IPS-11a (cell line): Measurements from ENCODE around the gene PARD3B.

Experiments used
- H3K4me3 ChIP-seq: one replicate; pipeline ENCODE4 v1.5.1; 2013; ENCODE audit warnings: low read depth, low read length, control low read depth

PARD3B gene

DNA sequence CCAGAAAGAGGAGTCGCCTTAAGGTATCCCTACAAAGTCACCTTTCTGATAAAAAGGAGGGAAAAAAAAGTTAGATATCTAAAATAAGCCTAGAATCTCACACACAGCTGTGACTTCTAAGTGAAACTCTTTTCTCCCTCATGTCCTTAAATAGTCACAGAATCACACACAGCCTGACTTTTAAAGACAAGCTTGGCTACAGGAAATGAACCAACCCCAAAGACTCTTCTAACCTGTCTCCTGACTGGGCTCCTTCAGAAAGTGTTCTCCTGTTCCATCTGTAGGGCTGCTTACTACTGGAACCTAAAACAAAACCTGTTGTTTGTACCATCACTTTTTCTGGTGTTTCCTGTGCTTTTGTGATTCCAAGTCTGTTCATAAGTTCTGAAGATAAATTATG is 1074.3 kb downstream of the PARD3B start:
- no peak overlapping the region for H3K4me3 ChIP-seq

DNA sequence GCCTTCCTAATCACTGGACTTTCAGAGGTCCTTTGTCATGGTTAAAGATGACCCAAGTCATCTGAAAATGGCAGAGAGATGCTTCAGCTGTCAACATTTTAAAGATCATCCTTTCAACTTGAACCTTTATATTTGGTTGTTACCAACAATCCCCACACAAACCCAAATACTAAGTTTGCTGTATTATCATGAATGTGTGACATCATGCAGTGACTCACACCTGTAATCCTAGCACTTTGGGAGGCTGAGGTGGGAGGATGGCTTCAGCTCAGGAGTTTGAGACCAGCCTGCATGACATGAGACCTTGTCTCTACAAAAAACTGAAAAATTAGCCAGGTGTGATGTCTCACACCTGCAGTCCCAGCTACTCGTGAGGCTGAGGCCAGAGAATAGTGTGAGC is 1081.8 kb downstream of the PARD3B start:
- no peak overlapping the region for H3K4me3 ChIP-seq

DNA sequence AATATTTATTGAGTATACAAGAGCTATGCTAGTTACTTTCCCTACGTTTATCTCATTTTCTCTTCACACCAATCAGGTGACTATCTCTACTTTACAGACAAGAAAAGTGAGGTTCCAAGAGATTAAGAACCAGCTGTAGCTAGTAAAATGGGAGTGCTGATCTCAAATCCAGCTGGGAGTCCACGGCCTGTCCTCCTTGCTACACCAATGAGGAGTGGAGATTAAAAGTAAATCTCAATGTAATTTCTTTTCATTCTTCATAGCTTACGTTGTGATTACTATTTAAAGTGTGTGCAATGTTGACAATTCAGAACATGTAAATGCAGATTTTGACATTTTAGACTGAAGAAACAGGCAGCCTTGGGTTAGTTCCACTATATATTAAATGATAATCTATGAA is 1083.1 kb downstream of the PARD3B start:
- no peak overlapping the region for H3K4me3 ChIP-seq

DNA sequence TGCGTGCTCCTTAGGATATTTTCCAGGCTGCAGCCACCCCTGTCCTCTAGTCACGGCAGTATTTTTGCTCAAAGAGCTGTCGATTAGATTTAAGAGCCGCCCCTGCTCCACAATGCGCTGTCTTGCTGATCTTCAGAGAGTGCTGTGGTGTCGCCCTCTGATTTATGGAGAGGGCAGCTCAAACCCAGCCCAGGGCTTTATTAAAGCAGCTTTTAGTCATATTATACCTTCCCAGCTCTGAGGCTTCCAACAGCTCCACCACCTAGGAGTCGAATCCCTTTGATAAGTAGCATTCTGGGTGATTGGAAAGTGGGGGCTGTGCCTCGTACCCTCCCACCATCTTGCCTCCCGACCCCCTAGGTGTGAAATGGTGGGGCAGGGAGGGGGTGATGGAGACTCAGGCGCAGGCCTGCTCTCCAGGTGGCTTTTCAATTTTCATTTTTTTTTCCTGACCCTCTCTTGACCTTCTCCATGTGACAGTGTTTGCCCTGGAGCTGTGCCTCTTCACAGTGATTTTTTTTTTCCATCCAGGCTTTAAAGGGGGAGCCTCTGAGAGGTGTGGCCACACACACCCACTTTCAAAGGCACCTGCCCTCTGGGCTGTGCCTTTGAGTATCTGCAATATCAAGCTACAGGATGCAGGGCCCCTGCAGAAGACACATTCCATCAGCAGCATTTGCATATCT is 1084.0 kb downstream of the PARD3B start:
- no peak overlapping the region for H3K4me3 ChIP-seq

- H3K4me3 ChIP-seq = no peak overlapping the region
Observed at GRCh38 chr2:205633994-205634393, 1088.7 kb downstream of the PARD3B start.

DNA sequence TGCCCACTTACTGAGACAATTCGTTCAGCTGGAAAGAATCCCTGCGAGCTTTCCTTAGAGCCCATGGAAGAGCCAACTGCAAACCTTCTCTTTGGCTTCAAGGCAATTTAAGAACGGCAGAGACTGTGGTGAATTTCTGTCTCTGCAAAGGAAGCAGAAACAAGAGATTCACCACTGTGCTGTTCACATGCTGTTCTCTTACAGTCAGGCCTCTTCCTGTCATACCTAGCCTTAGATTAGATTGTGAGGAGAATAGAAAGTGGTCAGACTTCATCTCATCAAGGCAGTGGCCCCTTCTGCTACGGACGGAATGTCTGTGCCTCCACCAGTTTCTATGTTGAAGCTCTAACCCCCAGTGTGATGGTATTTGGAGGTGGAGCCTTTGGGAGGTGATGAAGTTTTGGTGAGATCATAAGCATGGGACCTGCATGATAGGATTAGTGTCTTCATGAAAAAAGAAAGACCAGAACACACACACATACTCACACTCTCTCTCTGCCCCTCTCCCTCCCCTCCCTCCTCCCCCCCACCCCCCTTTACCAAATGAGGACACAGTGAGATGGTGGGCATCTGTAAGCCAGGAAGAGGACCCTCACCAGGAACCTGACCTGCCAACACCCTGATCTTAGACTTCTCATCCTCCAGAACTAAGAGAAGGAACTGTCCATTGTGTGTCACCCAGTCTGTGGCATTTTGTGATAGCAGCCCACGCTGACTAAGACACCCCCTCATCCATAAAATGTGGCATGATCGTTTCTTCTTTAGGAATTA is 1091.5 kb downstream of the PARD3B start:
- no peak overlapping the region for H3K4me3 ChIP-seq

DNA sequence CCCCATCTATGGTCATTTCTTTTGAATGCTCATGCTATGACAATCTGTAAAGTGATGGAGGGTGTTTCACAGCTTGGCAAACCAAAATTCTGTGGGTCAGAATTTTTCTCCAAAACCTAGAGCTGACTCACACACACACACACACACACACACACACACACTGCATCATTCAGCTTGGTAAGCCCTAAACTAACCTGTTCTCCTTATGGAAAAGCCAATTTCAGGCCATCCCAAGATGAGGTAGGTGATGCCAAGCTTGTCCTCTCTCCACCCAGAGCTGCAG is 1092.0 kb downstream of the PARD3B start:
- H3K4me3 ChIP-seq = no peak overlapping the region

GRCh38 chr2:205637779-205638503 is 1092.7 kb downstream of the PARD3B start:
- no peak overlapping the region for H3K4me3 ChIP-seq

DNA sequence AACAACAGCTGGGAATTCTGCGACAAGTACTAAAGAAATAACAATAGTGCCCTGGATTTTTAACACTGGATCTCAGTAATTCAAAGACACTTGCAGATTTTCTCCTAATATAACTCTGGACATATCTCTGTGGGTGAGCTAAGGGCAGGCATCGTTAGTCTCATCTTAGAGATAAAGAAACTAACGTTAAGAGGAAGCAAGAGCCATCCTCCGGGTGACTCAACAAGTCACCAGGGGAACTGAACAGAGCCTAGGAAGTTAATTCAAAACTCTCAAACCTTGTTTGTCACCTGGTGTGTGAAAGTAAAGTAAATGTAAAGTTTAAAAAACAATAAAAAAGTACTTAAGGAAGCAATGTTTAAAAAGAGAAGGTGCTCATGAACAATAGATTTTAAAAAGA is 1095.4 kb downstream of the PARD3B start:
- H3K4me3 ChIP-seq = no peak overlapping the region

DNA sequence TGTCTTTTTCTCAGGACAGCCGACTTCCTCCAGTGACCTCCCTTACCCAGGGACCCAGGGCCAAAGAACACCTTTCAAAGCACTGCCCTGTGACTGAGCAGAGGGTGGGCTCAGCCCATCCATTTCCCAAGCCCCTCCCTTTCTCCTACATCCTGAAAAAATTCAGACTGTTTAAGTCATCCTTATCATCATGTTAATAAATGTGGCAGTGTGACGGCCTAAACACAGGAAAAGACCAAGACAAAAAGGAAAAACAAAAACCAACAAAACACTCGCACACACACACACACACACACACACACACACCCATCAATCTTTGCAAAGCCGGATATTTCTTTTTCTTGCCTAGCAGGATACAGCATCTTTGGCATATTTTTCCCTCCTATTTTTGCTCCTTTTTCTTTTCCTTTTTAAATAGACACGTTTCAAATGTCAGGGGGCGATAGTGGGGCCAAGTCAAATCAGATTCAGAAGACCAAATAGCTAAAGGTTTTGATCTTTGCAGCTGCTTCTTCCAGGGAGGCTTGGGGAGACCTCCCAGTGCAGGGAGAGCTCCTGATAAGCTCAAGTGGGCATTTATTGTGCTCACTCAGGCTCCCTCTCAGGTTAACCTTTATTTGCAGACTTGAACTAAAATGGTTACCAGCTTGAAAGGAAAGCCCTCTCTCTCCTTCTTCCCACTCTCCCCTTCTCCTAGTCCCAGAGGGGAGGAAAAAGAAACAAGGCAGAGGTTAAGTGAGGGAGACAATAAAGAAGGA is 1097.5 kb downstream of the PARD3B start:
- no peak overlapping the region for H3K4me3 ChIP-seq

GRCh38 chr2:205643391-205643885 is 1098.2 kb downstream of the PARD3B start:
- H3K4me3 ChIP-seq = no peak overlapping the region

DNA sequence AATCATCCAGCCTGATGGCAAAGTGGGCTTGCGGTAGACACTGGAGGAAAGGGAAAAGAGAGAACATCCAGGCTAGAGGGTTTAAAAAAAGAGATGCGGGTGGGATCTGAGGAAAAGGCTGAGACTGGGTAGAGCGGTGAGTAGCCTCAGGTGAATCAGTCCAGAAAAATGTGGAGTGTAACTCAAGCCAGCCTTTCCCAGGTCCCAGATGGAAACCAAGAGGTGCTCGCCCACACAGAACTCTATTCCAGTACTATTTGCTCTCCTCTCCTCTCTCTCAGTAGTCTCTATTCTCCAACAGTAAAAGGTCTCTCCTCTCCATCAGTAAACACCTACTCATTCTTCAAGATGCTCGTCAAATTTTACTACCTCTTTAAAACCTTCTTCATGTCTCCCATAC is 1098.7 kb downstream of the PARD3B start:
- no peak overlapping the region for H3K4me3 ChIP-seq

- H3K4me3 ChIP-seq = no peak overlapping the region
Observed at GRCh38 chr2:205646680-205647079, 1101.4 kb downstream of the PARD3B start.

GRCh38 chr2:205650450-205650849 is 1105.2 kb downstream of the PARD3B start:
- H3K4me3 ChIP-seq = no peak overlapping the region

DNA sequence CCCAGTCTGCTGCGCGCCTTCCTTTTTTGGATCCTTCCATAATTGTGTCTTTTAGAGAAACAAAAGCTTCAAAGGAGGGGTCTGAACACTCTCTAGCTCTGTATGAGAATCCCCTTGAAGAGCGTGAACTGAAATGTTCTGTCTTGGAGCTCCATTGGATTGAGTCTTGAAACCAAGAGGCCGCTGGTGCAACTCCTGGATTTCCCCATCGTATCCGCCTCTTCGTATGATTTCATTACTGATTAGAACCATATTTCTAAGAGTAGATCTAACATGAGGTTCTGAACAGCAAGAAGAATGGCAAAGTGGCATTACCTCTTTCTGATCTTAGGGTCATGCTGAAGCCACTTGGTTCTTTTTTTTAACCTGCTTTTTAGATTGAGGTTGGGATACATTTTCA is 1105.7 kb downstream of the PARD3B start:
- H3K4me3 ChIP-seq = no peak overlapping the region

DNA sequence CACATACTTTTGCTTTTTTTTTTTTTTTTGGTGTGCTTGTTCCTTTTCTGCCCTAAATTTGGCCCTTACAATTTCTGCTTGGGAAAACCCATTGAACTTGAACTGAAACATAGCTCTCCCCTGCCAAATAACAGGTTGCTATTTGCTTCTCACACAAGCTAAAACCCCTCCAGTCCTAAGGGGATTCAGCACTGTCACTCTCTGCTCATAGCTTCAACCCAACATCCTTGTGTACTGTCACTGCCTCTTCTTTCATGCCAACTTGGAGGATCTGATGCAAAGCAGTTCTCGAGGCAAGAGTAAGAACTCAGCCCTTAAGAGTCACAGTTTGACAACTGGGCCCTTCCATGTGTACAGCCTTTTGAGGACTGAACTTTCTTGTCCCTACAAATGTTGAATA is 1106.4 kb downstream of the PARD3B start:
- H3K4me3 ChIP-seq = no peak overlapping the region

- no peak overlapping the region for H3K4me3 ChIP-seq
Observed at GRCh38 chr2:205654878-205655605, 1109.8 kb downstream of the PARD3B start.

DNA sequence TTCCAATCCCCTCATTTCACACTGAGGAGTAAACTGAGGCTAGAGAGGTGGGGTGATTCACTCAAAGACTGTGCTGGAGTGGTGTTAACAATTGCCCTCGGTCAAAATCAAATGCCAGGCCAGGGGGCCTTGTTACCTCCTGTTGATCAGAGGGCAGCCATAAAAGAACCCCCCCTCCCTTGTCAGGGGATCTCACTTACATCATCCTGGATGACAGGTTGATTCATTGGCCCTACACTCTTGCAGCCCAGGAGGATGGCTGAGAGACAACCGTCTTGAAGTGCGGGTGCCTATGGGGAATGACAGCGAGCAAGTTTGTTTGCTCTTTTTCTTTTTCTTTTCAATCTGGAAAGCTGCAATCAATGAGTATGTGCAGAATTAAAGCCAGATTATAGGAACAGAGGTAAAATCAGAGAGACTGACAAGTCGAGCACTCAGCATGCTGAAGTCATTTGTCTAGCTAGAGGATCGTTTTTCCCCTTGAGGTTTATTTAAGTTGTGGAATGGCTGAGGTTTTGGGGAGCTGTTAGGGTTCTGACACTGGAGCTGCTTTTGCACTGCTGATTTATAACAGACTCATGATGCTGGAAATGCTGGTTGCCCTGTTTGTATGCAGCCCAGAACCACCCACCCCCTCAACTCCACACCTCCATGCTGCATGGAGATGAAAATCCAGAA is 1110.6 kb downstream of the PARD3B start:
- H3K4me3 ChIP-seq = no peak overlapping the region

DNA sequence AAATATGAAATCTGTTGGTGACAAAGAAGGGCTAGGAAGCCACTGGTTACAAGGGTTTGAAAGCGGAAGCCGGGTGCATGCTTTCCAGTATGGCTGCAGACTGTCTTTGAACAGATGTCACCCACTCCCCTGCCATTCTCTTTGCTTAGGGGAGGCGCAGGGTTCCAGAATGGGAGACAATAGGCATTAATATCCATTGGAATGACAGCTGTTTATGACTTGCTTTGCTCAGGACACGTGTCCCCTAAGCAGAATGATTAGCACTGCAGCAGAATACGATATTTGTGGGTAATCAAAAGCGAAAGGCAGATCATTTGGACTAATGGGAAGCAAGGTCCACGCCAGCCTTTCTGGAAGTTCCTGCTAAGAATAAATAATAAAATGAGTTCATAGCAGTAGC is 1111.2 kb downstream of the PARD3B start:
- no peak overlapping the region for H3K4me3 ChIP-seq

DNA sequence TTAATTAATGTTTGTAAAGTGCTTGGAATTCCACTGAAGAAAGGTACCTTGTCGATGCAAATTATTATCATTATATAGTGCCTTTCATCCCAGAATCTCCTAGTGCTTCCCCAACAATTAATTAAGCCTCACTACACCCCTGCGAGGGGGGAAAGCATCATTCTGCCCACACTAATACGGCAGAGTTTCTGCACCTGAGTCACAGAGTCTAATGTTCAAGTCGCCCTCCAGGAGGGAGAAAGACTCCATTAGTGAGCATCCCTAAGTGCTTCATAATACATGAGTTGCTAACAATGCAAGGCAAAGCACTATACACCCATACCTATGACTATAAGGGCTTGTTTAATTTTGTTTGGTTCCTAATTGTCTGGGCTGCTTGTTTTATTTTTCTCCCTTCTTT is 1111.7 kb downstream of the PARD3B start:
- H3K4me3 ChIP-seq = no peak overlapping the region
